ENCODE results near the gene EFCAB13. TPM values are rescaled to one million over a fixed set of nuclear protein-coding genes. Genes with fewer than 3 reads are reported as not detected.
A peak's percentile ranks its signal among the peaks of the same experiment; 100 is the strongest.

EFCAB13 gene
- total RNA-seq, 1 experiment from 2014 or later: 3.1 TPM

DNA sequence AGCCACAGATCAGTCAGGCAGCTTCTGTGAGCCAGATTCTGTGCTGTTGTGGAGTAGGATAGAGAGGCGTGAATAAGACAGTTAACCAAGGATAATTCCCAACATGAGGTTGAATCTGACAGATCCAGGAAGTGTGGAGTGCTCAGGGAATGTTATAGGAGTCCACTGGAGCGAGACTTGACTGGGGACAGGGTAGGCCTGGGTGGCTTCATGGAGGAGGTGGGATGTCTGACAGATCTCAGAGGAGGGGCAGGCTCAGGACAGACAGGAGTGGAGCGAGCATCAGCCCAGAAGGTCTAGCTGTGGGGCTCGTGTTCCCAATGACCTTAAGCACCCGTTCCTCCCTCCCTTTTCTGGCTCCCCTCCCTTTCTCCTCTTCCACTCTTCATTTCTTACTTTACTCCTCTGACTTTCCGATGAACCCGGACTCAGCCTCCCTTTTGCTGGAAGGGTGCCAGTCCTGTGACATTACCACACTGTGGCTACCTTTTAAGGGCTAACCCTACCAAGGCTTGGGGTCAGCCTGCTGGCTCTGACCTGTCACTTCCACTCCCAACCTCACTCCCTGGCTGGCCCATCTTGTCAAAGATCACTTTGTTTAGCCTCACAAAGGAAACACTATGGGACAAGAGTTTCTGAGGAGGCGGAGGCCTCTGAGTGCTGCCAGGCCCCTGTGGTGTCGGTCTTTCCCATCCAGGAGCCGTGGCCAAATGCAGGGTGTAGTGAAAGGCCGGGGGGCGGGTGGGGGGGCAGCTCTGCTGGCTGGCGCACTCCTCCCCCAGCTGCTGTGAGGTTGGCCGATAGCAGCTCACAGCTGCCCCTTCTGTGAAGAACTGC, 28.5 kb upstream of the EFCAB13 start:
- no peak for DNase-seq (ENCODE audit: low read depth)

- no peak for DNase-seq (ENCODE audit: low read depth)
Measured at GRCh38 chr17:47295874-47296255, 27.9 kb upstream of the EFCAB13 start.

DNA sequence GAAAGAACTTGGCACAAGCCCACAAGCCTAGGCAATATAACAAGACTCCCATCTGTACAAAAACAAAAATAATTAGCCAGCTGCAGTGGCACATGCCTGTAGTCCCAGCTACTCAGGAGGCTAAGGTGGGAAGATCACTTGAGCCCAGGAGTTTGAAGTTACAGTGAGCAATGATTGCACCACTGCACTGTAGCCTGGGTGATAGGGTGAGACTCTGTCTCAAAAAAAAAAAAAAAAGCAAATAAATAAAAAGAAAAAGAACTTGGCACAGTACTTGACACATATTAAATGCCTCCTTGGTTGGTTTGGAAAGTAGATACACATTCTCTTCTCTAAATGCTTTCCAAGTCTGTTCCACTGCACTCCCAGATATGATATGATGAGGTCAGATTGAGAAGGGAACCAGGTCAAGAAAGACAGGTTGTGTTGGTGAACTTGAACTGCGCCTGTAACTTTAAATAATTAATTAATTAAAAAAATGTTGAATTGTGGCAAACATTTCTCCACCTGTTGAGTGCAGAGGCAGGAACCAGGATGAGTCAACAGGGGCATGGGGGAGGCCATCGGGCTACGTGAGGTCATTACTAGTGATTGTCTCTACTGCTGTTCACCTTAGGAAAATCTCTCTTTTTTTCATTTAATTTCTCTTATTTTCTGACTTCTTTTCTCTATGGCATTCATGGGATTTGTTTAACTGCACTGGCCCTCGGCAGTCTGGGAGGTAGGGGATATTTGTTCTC, 25.9 kb upstream of the EFCAB13 start:
- DNase-seq (ENCODE audit: low read depth): peak; percentile 22

DNA sequence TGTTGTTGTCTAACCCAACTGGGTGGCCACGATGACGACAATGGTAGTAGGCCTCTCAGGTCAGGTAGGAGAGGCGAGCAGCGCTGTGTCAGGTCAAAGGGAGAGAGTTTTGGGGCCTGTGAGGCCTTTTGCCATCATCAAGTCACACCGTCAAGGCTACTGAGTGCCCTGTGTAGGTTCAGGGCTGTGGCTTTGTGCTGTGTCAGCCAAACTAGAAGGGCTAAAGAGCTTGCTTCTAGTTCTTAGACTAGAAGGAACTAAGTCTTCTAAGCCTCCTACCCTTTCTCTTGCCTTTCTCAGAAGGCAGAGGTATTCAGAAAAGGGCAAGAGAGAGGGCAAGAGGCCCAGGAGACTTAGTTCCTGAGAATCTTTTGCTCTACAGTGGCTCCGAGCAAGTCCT, 25.0 kb upstream of the EFCAB13 start:
- DNase-seq (ENCODE audit: low read depth): no peak

DNA sequence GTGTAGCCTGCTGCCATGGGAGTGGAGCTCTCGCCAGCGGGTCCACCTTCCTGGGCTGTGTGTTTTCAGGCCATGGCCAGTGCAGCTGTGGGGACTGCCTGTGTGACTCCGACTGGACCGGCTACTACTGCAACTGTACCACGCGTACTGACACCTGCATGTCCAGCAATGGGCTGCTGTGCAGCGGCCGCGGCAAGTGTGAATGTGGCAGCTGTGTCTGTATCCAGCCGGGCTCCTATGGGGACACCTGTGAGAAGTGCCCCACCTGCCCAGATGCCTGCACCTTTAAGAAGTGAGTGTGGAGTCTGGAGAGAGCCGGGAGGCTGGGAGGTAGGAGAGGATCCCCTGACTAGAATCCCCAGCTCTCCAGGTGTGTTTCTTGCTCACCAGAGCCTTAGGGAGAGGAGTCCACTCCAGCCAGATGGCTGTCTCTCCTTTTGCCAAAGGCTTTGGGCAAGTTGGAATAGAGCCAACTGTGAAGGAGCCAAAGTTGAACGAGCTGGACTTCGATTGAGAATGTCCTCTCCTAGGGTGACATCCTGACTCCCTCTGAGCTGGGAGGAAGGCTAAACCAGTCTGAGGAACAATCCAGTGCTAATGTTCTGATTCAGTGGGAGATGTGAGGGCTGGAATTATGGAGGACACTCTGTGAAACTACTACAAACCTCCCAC, 24.4 kb upstream of the EFCAB13 start:
- DNase-seq (ENCODE audit: low read depth): no peak

- no peak for DNase-seq (ENCODE audit: low read depth)
Measured at GRCh38 chr17:47300718-47301117, 23.0 kb upstream of the EFCAB13 start.

- DNase-seq (ENCODE audit: low read depth): no peak
Measured at GRCh38 chr17:47301161-47301560, 22.6 kb upstream of the EFCAB13 start.

DNA sequence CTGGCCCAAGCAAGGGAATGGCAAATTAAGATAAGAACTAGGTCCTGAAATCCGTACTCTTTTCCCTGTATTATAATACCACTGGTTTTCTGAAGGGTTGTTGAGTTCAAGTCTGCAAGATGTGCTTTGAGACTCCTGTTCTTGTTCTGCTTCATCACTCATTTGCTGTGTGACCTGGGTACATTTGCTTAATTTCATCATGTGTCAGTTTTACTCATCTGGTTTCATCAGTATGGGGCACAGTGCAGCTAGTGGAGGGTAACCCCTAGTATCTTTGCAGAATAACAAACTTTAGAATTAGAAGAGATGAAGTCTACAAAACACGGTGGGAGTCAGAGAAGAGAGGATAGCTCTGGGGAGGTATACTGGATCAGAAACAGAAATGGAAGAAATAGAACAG, 21.9 kb upstream of the EFCAB13 start:
- no peak for DNase-seq (ENCODE audit: low read depth)

GRCh38 chr17:47304186-47304585, 19.6 kb upstream of the EFCAB13 start:
- DNase-seq (ENCODE audit: low read depth): no peak

GRCh38 chr17:47305302-47305923, 18.3 kb upstream of the EFCAB13 start:
- DNase-seq (ENCODE audit: low read depth): peak; percentile 97

DNA sequence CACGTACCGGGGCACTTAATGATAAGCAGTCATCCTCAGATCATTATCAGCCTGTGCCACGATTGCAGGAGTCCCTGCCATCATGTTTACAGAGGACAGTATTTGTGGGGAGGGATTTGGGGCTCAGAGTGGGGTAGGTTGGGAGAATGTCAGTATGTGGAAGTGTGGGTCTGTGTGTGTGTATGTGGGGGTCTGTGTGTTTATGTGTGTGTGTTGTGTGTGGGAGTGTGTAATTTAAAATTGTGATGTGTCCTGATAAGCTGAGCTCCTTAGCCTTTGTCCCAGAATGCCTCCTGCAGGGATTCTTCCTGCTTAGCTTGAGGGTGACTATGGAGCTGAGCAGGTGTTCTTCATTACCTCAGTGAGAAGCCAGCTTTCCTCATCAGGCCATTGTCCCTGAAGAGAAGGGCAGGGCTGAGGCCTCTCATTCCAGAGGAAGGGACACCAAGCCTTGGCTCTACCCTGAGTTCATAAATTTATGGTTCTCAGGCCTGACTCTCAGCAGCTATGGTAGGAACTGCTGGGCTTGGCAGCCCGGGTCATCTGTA, 13.5 kb upstream of the EFCAB13 start:
- DNase-seq (ENCODE audit: low read depth): no peak

DNA sequence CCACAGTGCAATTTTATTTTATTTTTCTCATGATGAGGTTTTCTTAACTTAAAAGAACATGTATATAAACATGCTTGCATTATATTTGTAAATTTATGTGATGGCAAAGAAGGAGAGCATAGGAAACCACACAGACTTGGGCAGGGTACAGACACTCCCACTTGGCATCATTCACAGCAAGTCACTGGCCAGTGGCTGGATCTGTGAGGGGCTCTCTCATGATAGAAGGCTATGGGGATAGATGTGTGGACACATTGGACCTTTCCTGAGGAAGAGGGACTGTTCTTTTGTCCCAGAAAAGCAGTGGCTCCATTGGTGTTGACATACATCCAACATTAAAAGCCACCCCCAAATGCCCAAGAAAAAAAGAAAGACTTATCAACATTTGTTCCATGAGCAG, 12.3 kb upstream of the EFCAB13 start:
- DNase-seq (ENCODE audit: low read depth): no peak

DNA sequence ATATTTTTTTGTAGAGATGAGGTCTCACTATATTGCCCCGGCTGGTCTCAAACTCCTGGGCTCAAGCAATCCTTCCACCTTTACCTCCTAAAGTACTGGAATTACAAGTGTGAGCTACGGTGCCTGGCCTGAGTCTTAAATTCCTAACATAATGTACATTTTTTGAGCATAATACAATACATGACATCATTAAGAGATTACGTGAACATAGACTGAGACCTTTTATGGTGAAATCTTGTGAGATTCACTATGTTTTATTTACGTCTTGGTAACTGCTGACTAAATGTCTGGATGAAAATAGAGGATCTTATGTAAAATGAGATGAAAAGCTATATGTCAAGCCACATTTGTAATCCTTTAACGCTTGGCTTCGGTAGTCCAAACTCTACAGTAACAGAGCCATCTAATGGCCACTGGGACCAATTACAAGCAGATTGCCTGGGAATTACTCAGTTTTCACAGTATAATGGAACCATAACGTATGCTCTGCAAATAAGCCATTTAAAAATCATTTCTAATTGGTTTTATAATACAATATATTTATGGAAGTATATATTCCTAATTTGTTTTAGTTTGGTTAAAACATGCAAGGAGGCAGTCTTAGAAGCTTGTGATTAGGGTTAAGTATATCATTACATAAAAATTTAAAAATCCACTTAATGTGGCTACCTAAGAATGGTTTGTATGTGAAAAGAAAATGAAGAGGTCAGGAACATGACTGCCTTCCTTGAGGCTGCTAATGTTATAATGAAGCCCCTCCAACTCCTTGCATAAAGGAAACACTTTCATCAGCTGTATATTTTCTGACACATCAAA, 8.1 kb upstream of the EFCAB13 start:
- DNase-seq (ENCODE audit: low read depth): peak; percentile 70

- no peak for DNase-seq (ENCODE audit: low read depth)
Measured at GRCh38 chr17:47316311-47316710, 7.4 kb upstream of the EFCAB13 start.

DNA sequence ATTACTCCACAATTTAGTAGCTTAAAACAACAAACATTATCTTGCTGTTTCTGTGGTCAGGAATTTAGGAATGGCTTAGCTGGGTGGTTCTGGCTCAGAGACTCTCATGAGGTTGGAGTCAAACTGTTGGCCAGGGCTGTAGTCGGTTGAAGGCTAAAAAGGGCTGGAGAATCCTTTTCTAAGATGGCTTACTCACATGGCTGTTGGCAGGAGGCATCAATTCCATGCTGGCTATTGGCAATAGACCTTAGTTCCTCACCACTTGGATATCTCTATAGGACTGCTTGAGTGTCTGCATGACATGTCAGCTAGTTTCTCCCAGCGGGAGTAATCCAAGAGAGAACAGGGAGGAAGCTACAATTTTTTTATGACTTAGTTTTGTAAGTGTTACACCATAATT, 6.6 kb upstream of the EFCAB13 start:
- DNase-seq (ENCODE audit: low read depth): no peak

DNA sequence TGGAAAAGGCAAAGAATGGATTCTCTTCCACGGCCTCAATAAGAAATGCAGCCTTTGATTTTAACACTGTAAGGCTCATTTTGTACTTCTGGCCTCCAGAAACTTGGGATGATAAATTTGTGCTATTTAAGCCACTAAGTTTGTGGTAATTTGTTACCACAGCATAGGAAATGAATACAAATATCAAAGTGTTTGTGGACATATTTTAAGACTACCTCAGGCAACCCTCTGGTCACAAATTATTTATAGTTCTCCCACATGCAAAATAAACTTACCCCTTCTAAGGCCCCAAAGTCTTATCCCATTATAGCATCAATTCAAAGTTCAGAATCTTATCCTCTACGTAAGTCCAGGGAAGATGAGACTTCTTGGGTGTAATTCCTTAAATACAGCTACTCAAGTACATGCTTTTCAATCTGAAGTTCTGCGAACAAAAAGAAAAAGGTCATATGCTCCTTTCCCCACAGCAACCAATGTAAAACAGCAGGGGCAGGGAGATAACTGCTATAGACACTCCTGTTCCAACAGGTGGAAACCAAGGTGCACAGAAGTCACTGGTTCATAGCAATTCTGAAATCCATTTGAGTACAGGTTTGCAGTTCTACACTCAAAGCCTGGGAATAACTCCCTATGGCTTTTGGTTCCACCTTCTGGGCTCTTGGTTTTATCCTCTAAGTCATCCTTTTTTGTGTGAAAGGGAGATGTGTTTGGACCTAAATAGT, 5.4 kb upstream of the EFCAB13 start:
- DNase-seq (ENCODE audit: low read depth): peak; percentile 9

DNA sequence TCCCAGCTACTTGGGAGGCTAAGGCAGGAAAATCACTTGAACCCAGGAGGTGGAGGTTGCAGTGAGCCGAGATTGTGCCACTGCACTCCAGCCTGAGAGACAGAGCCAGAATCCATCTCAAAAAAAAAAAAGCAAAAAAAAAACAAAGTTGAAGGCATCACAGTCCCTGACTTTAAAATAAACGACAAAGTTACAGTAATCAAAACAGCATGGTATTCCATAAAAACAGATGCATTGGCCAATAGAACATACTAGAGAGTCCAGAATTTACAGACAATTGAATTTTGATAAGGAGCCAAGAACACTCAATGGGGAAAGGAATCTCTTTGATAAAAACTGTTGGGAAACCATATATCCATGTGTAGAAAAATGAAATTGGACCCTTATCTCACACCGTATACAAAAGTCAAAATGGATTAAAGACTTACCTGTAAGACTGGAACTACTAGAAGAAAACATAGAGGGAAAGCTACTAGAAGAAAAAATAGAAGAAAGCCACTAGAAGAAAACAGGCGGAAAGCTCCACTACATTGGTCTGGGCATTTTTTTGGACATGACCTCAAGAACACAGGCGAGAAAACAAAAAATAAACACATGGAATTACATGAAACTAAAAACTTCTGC, 2.8 kb upstream of the EFCAB13 start:
- no peak for DNase-seq (ENCODE audit: low read depth)

- DNase-seq (ENCODE audit: low read depth): peak; percentile 65
Measured at GRCh38 chr17:47324224-47325020, 667 bp downstream of the EFCAB13 start.

DNA sequence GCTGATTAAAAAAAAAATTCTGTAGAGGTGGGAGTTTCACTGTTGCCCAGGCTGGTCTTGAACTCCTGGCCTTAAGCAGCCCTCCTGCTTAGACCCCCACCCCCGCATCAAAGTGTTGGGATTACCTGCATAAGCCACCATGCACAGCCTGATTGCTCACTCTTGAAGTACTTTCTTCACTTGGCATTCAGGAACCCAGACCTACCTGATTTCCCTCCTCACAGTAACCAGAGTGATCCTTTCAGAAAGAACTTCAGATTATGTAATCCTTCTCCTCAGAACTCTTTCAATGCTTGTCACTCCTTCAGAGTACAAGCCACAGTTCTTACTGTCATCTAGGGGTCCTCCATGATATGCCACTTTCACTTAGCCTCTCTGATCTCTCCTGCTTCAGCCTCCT, 1.4 kb downstream of the EFCAB13 start:
- DNase-seq (ENCODE audit: low read depth): no peak
